ENCODE measurements around the gene BRPF3. TPM values are rescaled to one million over a fixed set of nuclear protein-coding genes. Genes with fewer than 3 reads are reported as not detected.

The BRPF3 gene
- total RNA-seq, 1 experiment from 2014 or later, result 30.4 TPM

DNA sequence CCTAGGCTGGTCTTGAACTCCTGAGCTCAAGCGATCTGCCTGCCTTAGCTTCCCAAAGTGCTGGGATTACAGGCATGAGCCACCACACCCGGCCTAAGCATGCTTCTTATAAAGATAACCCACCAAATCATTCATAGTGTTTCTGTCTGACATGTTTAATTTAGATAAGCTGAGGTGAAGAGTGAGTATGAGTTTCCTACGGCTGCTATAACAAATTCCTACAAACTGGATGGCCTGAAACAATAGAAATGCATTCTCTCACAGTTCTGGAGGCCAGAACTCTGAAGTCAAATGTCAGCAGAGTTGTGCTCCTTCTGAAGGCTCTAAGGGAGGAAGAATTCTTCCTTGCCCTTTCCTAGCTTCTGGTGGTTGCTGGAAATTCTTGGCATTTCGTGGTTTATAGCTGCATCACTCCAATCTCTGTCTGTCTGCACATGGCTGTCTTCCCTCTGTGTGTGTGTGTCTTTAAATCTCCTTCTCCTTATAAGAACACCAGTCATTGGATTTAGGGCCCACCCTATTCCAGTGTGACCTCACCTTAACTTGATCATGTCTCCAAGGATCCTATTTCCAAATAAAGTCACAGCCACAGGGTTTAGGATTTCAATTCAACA, 36.3 kb upstream of the BRPF3 start:
- CTCF ChIA-PET, result interaction anchor here (1.0 kb wide), 1 partner anchor 180 kb away, joined by 3 read pairs; no protein-coding TSS in a partner anchor
- peaks cover 18% of the 10 kb centered on the region for H3K36me3 Mint-ChIP-seq

GRCh38 chr6:36169023-36170007, 27.2 kb upstream of the BRPF3 start:
- ChIA-PET POLR2A (no interaction called here), CTCF (no interaction called here)
- Mint-ChIP-seq H3K9me3 (peaks cover 4% of the 10 kb centered on the region; the same call in 1 of the 2 replicates), H3K36me3 (no peaks in the 10 kb centered on the region), H3K27ac (no peak overlapping the region), H3K4me1 (no peaks in the 10 kb centered on the region), H3K4me3 (no peak overlapping the region), H3K27me3 (ENCODE audit: low read depth) (no peaks in the 10 kb centered on the region)
- no peak for ATAC-seq
- DNase-seq (ENCODE audit: low spot score), result no peak
- TF ChIP-seq USF1 (CRISPR knock-in tag; IDR thresholded peaks at IDR 0.05) (no peak), ZNF396 (CRISPR knock-in tag; IDR thresholded peaks at IDR 0.05; ENCODE audit: borderline replicate concordance) (no peak), PREB (CRISPR knock-in tag; IDR thresholded peaks at IDR 0.05; ENCODE audit: borderline replicate concordance) (no peak), NR3C1 (CRISPR knock-in tag; conservative IDR thresholded peaks at IDR 0.05; ENCODE audit: low read depth) (no peak), CBFB (CRISPR knock-in tag; IDR thresholded peaks at IDR 0.05; ENCODE audit: low read depth) (no peak), EMX1 (CRISPR knock-in tag; IDR thresholded peaks at IDR 0.05) (no peak), RORB (CRISPR knock-in tag; IDR thresholded peaks at IDR 0.05) (no peak), CREB1 (CRISPR knock-in tag; IDR thresholded peaks at IDR 0.05) (no peak)
- TF ChIP-seq, protein P1, sequence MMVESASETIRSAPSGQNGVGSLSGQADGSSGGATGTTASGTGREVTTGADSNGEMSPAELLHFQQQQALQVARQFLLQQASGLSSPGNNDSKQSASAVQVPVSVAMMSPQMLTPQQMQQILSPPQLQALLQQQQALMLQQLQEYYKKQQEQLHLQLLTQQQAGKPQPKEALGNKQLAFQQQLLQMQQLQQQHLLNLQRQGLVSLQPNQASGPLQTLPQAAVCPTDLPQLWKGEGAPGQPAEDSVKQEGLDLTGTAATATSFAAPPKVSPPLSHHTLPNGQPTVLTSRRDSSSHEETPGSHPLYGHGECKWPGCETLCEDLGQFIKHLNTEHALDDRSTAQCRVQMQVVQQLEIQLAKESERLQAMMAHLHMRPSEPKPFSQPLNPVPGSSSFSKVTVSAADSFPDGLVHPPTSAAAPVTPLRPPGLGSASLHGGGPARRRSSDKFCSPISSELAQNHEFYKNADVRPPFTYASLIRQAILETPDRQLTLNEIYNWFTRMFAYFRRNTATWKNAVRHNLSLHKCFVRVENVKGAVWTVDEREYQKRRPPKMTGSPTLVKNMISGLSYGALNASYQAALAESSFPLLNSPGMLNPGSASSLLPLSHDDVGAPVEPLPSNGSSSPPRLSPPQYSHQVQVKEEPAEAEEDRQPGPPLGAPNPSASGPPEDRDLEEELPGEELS (CRISPR knock-in tag; IDR thresholded peaks at IDR 0.05), result no peak

More for the DNA sequence above, 36.3 kb upstream of the BRPF3 start:
- POLR2A ChIA-PET, result no interaction called here
- Mint-ChIP-seq H3K4me3 (no peak overlapping the region), H3K27ac (no peak overlapping the region), H3K9me3 (peaks cover 22% of the 10 kb centered on the region), H3K4me1 (no peaks in the 10 kb centered on the region), H3K27me3 (ENCODE audit: low read depth) (no peaks in the 10 kb centered on the region)
- no peak for DNase-seq (ENCODE audit: low spot score)
- ATAC-seq, result no peak
- TF ChIP-seq SOX15 (CRISPR knock-in tag; IDR thresholded peaks at IDR 0.05) (no peak), ZNF671 (CRISPR knock-in tag; IDR thresholded peaks at IDR 0.05) (no peak), PREB (CRISPR knock-in tag; IDR thresholded peaks at IDR 0.05; ENCODE audit: borderline replicate concordance) (no peak), OVOL2 (CRISPR knock-in tag; IDR thresholded peaks at IDR 0.05; ENCODE audit: borderline replicate concordance) (no peak), TCF7 (CRISPR knock-in tag; IDR thresholded peaks at IDR 0.05; ENCODE audit: low read depth) (no peak), ESRRA (CRISPR knock-in tag; IDR thresholded peaks at IDR 0.05; ENCODE audit: borderline replicate concordance) (no peak), FOXJ3 (CRISPR knock-in tag; IDR thresholded peaks at IDR 0.05; ENCODE audit: borderline replicate concordance) (no peak), STAT6 (CRISPR knock-in tag; conservative IDR thresholded peaks at IDR 0.05; ENCODE audit: low read depth) (no peak)
- TF ChIP-seq, protein P2, sequence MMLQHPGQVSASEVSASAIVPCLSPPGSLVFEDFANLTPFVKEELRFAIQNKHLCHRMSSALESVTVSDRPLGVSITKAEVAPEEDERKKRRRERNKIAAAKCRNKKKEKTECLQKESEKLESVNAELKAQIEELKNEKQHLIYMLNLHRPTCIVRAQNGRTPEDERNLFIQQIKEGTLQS (CRISPR knock-in tag; conservative IDR thresholded peaks at IDR 0.05), result no peak
- TF ChIP-seq, protein P3, sequence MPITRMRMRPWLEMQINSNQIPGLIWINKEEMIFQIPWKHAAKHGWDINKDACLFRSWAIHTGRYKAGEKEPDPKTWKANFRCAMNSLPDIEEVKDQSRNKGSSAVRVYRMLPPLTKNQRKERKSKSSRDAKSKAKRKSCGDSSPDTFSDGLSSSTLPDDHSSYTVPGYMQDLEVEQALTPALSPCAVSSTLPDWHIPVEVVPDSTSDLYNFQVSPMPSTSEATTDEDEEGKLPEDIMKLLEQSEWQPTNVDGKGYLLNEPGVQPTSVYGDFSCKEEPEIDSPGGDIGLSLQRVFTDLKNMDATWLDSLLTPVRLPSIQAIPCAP (CRISPR knock-in tag; IDR thresholded peaks at IDR 0.05), result no peak
- TF ChIP-seq, protein P4, sequence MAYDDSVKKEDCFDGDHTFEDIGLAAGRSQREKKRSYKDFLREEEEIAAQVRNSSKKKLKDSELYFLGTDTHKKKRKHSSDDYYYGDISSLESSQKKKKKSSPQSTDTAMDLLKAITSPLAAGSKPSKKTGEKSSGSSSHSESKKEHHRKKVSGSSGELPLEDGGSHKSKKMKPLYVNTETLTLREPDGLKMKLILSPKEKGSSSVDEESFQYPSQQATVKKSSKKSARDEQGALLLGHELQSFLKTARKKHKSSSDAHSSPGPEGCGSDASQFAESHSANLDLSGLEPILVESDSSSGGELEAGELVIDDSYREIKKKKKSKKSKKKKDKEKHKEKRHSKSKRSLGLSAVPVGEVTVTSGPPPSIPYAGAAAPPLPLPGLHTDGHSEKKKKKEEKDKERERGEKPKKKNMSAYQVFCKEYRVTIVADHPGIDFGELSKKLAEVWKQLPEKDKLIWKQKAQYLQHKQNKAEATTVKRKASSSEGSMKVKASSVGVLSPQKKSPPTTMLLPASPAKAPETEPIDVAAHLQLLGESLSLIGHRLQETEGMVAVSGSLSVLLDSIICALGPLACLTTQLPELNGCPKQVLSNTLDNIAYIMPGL (CRISPR knock-in tag; IDR thresholded peaks at IDR 0.05), result no peak

Data from WTC11 (cell line).